Eye (tissue), 1 donor: ENCODE results near the gene SBNO2.
A peak's percentile ranks its signal among the peaks of the same experiment; 100 is the strongest.

Source experiments
- DNase-seq: peaks from one replicate; pipeline ENCODE4 v3.0.0-alpha.2; 2015

Gene SBNO2

GRCh38 chr19:1103708-1104310, 70.3 kb downstream of the SBNO2 start, which contains the start of gene GPX4:
GPX4 (plus strand) TSS chr19:1103994; CDS start chr19:1104044, 50 bp downstream.
- DNase-seq, result peak; percentile 100

GRCh38 chr19:1103132-1103707, 70.8 kb downstream of the SBNO2 start:
- no peak for DNase-seq

- no peak for DNase-seq
Measured at GRCh38 chr19:1102407-1103131, 71.5 kb downstream of the SBNO2 start.

GRCh38 chr19:1101337-1101698, 72.8 kb downstream of the SBNO2 start:
- DNase-seq, result no peak

- DNase-seq, result no peak
Measured at GRCh38 chr19:1098177-1099051, 75.7 kb downstream of the SBNO2 start.

- DNase-seq, result no peak
Measured at GRCh38 chr19:1097810-1098176, 76.3 kb downstream of the SBNO2 start.

GRCh38 chr19:1094978-1095701, 78.9 kb downstream of the SBNO2 start, which contains the start of gene POLR2E:
POLR2E (minus strand) TSS chr19:1095375; CDS start chr19:1095315, 60 bp downstream.
- DNase-seq, result peak; percentile 99

- no peak for DNase-seq
Measured at GRCh38 chr19:1094655-1094977, 79.5 kb downstream of the SBNO2 start.

GRCh38 chr19:1093811-1094553, 80.1 kb downstream of the SBNO2 start:
- DNase-seq, result no peak

GRCh38 chr19:1093330-1093729, 80.7 kb downstream of the SBNO2 start:
- no peak for DNase-seq

GRCh38 chr19:1091544-1092175, 82.4 kb downstream of the SBNO2 start:
- no peak for DNase-seq

GRCh38 chr19:1090731-1091543, 83.1 kb downstream of the SBNO2 start:
- no peak for DNase-seq

- DNase-seq, result no peak
Measured at GRCh38 chr19:1089891-1090290, 84.2 kb downstream of the SBNO2 start.

GRCh38 chr19:1089126-1089771, 84.8 kb downstream of the SBNO2 start:
- DNase-seq, result no peak

GRCh38 chr19:1088416-1089010, 85.6 kb downstream of the SBNO2 start:
- DNase-seq, result no peak

- DNase-seq, result no peak
Measured at GRCh38 chr19:1087813-1088415, 86.2 kb downstream of the SBNO2 start.

- DNase-seq, result no peak
Measured at GRCh38 chr19:1086613-1087012, 87.5 kb downstream of the SBNO2 start.

GRCh38 chr19:1085676-1086442, 88.2 kb downstream of the SBNO2 start:
- no peak for DNase-seq
